CD4-positive, alpha-beta T cell treated with Interleukin-2 at 100 ng/mL for 4 hours (primary cell): ENCODE measurements around the gene S100A6.

Experiments used
- DNase-seq: peaks from one replicate; pipeline ENCODE4 v3.0.0-alpha.2; 2020; ENCODE audit warnings: low spot score

Gene S100A6

GRCh38 chr1:153503766-153504165 lies 32.0 kb downstream of the S100A6 start:
- no peak for DNase-seq

DNA sequence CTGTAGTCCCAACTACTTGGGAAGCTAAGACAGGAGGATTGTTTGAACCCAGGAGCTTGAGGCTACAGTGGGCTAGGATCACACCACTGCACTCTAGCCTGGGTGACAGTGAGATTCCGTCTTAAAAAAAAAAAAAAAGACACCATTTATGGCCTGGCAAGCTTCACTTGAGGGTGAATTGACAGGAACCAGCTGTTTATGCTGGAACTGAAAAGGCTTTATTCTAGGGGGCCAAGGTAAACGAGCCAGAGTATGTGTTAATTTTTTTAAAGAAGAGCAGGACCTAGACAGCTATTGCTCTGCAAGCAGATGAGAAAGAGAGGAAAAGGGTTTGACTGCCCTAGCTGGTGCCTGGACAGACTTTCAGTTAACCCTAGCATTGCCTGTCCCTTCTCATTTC lies 37.0 kb downstream of the S100A6 start:
- no peak for DNase-seq

- no peak for DNase-seq
These were observed 40.3 kb downstream of the S100A6 start for GRCh38 chr1:153495536-153495935.

- DNase-seq: peak; percentile 70
These were observed 40.7 kb downstream of the S100A6 start for GRCh38 chr1:153494976-153495535.

GRCh38 chr1:153493343-153493960 lies 42.3 kb downstream of the S100A6 start:
- DNase-seq: no peak

DNA sequence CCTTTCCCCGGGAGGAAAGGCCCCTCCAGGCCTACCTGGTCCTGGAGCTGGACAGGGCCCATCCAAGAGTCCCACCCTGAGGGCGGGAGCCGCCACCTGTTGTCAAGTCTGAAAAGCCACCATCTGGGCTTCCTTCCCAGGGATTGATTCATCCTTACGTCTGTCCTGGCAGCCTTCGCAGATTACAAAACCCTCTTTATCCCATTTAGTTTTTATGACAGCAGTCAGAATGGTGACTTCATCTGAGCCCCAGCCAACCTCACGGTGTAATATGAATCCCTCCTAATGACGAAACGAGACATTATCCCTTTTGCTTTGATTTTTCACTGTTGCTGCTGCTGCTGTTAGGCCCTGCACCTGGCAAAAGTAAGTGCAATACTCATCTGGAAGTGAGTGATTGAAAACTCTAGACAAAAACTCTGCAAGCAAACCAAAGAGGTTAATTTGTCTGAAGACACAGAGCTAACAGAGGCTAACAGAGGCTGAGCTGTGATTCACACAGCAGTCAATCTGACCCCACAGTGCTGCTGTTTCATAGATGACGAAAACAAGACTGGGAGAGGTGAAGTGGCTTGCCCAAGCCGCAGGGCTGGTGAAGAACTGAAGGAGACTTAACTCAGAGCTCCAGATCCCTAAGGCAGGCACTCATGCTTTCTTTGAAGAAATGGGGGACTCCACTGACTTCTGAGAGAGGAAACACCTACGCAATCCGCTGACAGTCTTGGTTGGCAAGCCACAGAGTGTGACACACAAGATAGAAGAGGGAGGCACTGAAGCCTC lies 45.3 kb downstream of the S100A6 start:
- peak; percentile 34 for DNase-seq

DNA sequence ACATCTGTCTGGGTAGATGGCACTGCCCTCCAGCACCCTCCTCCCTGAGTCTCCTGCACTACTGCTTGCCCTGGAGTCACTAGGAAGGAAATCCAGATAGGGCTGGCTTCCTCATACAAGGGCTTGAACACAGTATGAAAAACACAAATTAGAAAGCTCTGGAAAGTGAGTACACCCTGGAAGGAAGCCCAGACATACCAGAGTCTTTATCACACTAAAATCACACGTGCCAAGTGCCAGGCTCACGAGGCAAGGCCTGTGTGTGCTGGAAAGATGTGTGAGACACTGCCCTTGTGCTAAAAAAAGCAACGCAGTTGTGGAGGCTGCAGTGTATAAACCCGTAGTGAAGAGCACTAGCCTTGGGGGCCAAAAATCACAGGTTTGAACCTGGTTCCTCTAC lies 47.1 kb downstream of the S100A6 start:
- DNase-seq: no peak

- no peak for DNase-seq
These were observed 48.1 kb downstream of the S100A6 start for GRCh38 chr1:153487707-153488106.

DNA sequence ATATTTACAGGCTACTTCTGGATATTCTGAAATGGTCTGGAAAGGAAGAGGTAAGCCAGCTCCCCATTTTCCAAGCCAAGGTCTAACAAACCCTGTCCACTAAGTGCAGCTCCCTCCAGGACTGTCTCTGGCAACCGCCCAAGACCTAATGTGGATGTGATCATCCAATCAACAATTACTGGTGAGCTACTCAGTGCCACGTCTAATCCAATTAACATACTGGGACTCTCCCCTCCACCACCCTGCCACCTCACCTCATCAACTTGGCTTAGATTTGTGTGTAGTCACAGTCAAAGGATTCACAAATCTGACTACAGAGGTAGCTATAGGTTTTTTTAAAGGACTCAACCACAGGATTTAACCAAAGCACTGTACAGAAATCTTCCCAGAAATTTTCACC lies 49.9 kb downstream of the S100A6 start:
- no peak for DNase-seq
